ENCODE data around the gene C10orf120.

The C10orf120 gene

DNA sequence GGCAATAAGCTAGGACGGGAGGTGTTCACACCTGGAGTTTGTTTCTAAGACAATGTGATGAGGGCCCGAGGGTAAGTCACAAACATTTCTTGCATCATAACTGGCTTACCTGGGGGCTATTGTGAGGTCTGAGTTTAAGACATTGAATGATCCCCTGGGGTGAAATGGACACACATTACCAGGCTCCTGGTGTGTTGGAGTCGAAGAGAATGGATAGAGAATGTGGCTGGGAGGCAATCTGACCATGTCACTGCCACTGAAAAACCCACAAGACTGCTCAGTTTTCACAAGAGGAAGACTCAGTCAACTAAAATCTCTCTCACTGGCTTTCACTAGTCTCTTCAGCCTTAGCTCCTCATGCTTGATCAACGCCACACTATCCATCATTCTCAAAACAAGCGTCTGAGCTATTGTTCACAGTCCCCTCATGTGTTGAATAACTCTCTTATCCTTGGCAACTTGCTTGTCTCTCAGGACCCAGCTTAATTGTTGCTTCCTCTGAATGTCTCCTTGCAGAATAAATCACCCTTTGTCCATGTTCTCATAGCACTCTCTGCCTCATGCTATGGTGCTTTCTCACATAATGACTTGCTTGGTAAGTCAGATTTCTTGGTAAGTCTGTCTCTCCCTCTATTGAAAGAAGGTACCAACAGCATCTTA, at the start of gene C10orf120:
TSS of gene C10orf120 (minus strand) at position 51 of the 660 bp plus-strand sequence. CDS start 56 bp downstream, outside the sequence.
- DNase-seq (ENCODE audit: low read depth in 2 of 2, low spot score in 1 of 2) = no peak

DNA sequence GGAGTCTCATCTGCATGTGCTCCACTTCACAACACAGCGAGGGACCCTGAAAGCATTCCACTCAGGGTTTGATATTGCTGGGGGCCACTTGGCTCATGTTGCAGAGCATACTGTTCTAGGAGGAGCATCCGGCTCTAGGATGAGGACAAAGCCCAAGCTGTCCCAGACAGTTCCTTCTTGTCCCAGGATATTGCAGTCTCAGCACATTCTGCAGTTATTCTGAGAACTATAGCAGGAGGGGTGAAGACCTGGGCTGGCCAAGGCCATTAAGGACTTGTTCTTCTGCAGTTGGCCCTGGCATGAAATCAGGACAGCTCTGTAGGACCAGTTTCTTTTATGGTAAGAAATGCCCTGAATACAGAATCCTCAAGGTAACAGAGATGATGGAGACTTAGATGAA, 48.9 kb upstream of the C10orf120 start:
- DNase-seq (ENCODE audit: low read depth in 2 of 2, low spot score in 1 of 2) = no peak

DNA sequence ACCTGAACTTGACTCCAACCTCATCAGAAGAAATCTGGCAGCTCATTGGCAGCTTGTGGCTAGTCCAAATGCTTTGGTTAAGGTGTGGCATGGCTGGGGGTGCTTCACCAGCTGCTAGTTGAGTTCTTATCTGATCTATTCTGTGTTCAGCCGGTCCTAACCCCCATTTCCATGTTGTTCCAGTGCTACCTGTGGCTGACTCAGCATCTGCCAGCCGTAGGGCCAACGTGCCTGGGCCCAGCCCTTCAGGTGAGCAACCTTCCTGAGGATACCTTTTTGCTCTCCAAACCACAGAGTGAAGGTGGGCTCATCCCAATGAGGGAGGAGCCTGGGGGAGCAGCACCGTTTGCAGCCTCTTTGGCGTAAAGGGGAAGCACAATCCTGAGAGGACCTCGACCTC, 46.8 kb upstream of the C10orf120 start:
- DNase-seq (ENCODE audit: low read depth in 2 of 2, low spot score in 1 of 2) = no peak

DNA sequence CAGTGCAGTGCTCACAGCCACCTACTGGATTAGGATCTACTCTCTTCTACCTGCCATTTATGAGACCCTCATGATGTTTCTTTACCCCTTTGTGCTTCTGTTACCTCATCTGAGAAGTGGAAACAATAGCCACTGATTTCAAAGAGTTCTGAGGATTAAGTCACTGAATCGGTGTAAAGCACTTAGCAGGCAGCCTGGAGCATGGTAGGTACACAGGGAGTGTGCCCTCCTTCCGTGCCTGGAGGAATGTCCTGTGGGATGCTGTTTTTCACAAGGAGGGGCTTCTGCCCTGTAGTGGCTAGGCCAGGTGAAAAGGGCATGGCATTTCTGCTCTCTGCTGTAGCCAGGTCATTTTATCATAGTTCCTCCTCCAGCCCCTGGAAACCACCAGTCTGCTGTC, 44.6 kb upstream of the C10orf120 start:
- DNase-seq (ENCODE audit: low read depth in 2 of 2, low spot score in 1 of 2) = no peak

DNA sequence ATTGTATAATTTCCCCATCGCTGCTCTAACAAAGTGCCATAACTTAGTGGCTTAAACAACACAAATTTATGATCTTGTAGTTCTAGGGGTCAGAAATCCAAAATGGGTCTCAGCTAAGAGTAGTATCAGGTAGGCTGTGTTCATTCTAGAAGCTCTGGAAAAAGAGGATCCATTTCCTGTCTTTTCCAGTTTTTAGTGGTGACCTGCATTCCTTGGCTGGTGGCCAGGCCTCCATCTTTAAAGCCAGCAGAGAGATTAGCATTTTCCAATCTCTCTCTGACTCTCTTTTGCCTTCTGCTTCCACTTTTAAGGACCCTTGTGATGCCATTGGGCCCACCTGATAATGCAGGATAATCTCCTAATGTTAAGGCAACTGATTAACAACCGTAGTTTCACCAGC, 41.0 kb upstream of the C10orf120 start:
- DNase-seq (ENCODE audit: low read depth in 2 of 2, low spot score in 1 of 2) = no peak

DNA sequence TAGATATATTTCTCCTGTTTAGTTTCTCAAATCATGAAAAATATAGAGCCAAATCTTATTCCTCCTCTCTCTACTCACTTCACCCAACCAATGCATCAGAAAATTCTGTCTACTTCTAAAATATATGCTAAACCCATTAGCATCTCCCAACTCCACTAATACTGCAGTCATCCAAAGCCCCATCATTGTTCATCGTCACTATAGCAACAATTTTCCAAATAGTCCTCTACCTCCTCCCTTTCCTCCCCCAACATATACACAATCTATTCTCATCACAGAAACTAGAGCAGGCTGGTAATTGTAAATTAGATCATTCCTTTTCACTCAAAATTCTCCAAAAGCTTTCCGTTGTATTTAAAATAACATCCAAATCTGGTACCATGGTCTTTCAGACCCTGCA, 38.4 kb upstream of the C10orf120 start:
- DNase-seq (ENCODE audit: low read depth in 2 of 2, low spot score in 1 of 2) = no peak

DNA sequence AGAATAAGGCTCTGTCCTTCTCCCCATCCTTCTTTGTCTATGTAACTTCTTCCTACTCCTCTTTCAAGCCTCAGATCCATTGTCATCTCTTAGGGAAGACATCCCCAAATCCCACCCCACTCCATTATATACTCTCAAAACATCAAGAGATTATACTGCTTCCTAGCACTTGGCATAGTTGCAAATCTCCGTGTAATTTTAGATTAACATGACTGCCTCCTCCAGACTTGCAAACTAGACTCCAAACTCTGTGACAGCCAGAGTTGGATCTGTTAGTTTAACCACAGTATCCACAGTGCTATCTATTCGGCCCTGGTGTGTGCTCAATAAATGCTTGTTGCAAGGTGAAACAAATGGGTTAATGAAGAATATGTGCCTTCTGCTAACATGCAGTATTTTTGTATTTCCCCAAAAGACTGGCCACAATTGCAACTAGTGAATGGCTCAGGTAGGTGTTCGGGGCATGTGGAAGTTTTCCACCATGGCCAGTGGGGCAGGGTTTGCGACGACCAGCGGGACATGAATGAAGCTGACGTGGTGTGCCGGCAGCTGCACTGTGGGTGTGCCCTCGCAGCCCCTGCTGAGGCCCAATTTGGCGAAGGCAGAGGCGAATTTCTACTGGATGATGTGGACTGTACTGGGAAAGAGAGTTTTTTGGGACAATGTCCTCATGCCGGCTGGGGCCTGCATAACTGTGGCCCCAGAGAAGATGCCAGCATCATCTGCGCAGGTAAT, 34.5 kb upstream of the C10orf120 start:
- DNase-seq (ENCODE audit: low read depth in 2 of 2, low spot score in 1 of 2) = no peak

DNA sequence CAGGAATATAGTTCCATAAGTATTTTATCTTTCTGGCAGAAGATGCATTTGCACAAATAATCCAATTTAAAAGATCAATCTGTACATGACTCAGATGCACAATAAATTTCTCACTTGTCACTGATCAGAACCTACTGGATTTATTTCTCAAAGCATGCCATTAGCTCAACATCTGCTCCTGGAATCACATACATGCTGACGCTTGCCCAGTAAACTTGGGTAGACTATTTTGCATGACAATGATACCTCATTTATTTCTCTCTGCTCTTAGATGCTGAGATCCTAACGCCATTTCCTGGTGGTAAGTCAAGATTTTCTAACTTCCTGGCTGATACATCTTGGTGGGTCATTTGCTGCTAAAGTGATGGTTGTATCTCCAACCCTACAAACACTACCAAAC, 33.8 kb upstream of the C10orf120 start:
- DNase-seq (ENCODE audit: low read depth in 2 of 2, low spot score in 1 of 2) = no peak

DNA sequence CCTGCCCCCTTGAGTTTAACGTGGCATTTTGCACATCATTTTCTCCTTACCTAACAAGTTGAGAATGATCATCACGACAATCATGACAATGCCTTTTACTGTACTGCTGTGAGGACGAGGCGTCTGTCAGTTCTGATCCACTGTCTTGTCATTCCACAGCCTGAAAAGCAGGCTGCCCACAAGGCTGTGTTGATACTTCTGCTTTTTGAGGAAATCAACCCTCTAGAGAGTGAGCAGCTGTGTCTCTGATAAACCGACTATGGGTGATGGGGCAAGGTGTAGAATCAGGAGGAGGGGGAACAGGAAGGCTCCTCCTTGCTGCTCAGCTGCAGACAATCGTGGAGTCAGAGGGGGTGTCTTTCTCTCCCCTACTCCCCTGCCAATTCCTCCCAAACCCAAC, 30.6 kb upstream of the C10orf120 start:
- no peak for DNase-seq (ENCODE audit: low read depth in 2 of 2, low spot score in 1 of 2)

DNA sequence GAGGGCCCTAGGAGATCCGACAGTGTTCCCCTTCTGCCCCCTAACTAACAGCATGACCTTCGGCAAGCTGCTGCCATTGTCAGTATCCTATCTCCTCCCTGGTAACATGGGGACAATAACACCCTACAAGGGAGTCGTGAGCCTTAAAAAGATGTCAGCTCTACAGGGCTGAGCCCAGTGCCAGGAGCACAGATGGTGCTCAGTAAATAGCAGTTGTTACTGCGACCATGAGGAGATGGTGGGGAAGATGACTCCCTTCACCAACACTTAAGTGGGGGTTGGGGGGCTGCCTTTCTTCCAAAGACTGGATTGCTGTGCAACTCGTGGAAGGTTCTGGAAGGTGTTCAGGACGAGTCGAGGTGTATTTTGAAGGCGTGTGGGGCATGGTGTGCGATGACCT, 29.5 kb upstream of the C10orf120 start:
- no peak for DNase-seq (ENCODE audit: low read depth in 2 of 2, low spot score in 1 of 2)

DNA sequence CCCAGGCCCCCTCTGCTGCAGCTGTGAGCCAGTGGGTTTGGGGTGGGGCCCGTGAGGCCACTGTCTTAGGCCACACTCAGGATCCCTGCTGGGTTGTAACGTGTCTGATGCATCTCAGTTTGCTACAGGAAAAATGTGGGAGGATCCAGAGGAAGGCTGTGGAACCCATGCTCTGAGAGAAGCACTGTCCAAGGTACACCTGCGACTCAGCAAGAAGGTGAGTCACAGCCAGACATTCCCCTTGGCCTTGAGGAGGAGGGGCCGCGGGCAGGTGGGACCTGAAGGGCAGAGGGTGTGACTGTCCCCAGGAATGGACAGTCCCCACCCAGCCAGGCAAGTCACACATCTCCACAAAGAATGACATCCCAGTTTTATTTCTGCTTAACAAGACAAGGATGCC, 27.8 kb upstream of the C10orf120 start:
- no peak for DNase-seq (ENCODE audit: low read depth in 2 of 2, low spot score in 1 of 2)

DNA sequence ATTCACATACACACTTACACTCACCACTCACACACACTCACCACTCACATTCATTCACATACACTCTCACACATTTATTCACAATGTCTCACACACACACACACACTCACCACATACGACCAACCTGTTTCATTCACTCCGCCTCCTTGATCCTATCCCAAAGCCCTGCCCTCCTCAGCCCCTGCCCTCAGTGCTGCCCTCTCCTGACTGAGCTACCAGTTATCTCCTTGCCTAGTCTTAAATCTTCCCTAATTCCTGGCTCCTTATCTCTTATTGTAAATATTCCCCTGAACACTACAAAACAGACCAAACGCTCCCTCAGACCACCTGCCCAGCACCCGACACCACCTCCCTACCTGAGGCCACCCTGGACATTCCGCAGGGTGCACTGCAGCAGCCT, 26.1 kb upstream of the C10orf120 start:
- DNase-seq (ENCODE audit: low read depth in 2 of 2, low spot score in 1 of 2) = no peak

DNA sequence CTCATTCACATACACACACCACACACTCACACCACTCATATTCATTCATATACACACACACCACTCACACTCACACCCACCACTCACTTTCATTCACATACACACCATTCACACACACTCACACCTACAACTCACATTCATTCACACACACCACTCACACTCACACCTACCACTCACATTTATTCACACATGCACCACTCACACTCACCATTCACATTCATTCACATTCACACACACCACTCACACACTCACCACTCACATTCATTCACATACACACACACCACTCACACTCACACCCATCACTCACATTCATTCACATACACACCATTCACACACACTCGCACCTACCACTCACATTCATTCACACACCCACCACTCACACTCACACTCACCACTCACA, 25.4 kb upstream of the C10orf120 start:
- DNase-seq (ENCODE audit: low read depth in 2 of 2, low spot score in 1 of 2) = no peak

DNA sequence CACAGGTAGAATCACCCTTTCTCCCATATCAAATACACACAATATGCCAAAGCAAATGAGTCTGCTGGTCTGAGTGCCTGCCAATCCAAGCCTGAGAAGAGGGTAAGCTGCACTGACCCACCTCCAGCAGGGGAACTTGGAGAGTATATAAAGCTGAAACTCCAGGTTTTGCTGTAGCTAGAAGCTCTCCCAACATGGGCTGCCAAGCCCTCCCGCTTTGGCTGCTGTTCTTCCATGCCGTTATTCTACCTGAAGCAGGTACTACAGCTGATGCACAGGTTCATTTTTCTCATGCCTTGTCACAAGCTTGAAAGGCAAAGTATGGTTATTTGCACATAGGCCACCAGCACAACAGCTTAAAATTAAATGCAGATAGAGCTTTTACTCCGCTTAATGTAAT, 21.5 kb upstream of the C10orf120 start:
- no peak for DNase-seq (ENCODE audit: low read depth in 2 of 2, low spot score in 1 of 2)

DNA sequence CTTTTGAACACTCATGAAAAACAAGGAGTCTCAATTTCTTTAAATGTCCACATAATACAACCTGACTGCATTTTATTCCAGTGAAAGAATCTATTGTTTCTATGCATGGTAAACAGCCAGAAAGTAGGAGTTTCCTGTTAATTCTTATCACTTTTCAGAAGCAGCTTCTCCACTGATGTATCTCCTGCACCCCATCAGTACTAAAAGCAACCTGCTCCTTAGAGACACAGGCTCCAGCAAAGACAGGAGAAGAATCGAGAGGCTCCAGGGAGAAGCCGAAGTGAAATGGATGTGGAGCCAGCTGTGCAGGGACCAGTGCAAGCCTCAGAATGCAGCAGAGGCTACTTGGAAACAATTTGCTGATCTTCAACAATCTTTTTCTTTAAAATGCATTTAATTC, 16.4 kb upstream of the C10orf120 start:
- no peak for DNase-seq (ENCODE audit: low read depth in 2 of 2, low spot score in 1 of 2)

DNA sequence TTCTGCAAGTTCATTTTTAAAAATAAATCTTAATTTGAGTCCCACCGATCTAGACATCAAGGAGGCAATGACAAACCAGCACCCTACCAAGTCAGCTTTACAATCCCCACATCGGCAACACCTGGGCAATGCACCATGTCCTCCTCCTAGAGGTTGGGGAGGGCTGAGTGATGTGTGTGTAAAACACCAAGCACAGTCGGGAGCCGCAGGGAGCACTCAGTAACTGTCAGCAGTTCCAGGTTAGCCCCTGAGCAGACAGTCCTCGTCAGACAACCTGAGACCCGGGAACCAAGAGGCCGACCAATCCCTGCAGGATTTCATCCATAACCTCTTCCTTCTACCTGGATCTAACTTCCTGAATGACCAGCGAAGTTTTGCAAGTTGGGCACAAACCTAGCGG, 15.9 kb upstream of the C10orf120 start:
- no peak for DNase-seq (ENCODE audit: low read depth in 2 of 2, low spot score in 1 of 2)

DNA sequence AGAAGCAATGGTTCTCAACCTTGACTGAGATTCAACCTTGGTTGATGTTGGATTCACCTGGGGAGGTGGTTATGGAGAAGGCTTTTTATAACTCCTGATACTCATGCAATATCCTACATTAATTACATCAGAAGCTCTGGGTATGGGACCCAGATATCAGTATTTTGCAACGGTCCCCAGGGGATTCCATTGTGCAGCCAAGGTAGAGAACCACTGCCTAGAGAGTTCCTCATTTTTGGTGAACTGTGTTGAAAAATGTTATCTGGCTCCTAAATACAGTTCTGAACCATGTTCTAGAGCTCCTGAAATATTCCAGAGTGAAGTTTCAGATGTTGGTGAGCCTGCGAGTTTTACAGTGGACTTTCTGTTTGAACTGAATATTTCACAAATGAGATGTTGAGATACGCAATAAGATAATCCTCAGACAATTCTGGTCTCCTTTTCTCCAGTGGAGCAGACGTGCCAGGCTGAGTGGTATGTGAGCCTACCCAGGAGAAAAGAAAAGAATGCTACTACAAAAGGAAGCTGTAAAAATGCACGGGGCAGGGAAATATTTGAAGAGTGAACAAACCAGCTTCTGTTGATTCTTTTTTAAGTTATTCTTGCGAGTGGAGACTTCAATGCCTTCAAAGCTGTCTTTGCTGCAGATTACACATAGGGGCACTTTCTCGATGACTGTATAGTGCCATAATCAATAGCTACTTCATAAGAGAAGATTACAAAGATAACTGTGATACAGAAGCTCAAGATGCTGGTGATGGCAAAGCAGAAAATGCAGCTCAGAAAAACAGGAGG, 13.6 kb upstream of the C10orf120 start:
- no peak for DNase-seq (ENCODE audit: low read depth in 2 of 2, low spot score in 1 of 2)

DNA sequence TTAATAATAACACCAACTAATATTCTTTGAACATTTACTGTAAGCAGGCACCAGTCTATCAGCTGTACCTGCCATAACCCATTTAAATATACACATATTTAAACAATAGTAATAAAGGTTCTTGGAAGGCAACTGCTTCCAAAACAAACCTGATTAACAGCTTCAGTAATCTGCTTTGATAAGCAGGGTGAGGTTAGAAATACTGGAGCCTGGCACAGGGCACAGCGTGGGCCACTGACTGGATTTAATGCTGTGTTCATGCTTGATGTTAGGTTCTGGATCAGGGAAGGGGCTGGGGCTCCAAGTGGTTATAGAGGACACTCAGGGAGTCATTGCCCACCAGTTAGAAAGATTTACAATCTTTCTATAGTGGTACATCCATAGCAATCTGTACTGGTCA, 10.9 kb upstream of the C10orf120 start:
- no peak for DNase-seq (ENCODE audit: low read depth in 2 of 2, low spot score in 1 of 2)

DNA sequence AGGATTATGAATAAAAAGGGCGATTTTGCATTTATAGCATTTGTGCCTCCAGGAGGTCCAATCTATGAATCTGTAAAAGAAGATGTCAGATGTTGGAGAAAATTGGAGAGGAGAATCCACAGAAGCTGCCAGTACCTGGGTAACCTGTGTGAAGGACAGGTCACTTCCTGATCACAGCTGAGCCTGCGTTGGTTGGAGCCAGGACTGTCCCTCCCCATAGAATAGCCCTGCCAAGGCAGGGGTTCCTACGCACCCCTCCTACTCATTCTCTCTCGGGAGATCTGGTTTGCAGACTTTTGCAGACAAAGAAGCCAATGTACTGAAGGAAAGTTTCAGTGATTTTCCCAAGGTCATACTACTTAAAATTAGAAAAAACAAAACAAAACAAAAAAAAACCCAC, 10.3 kb upstream of the C10orf120 start:
- DNase-seq (ENCODE audit: low read depth in 2 of 2, low spot score in 1 of 2) = no peak

DNA sequence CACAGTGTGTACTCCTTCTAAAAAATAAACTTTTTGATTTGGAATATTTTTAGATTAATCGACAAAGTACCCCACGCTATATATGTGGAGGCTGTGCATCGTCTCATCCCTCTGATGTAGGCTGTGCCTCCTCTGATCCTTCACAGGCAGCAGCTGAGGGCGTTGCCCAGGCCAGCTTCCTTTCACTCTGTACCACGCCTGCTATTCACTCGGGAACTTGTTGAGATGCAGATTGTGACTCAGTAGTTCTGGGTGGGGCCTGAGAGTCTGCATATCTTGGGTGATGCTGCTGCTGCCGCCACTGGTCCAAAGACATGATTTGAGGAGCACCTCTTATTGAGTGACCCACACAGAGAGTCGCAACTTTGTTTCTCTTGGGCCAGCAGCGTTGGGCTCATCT, 7.9 kb upstream of the C10orf120 start:
- DNase-seq (ENCODE audit: low read depth in 2 of 2, low spot score in 1 of 2) = no peak

DNA sequence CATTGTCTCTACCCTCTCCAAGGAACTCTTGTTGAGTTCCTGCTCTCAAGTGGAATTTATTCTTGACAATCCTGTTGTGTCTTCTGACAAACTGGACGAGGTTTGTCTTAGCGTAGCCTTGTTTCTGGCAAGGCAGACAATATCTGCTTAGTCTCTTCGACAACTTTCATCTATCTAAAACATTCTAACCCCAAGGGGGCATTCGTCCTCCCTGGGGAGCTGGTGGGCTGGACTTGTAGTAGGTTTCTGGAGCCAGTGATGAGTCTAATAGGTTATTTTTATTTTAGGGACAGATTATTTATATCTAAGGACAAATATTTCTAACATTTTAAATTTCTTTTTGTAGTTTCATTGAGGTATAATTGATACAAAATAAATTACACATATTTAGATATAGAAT, 7.3 kb upstream of the C10orf120 start:
- no peak for DNase-seq (ENCODE audit: low read depth in 2 of 2, low spot score in 1 of 2)

DNA sequence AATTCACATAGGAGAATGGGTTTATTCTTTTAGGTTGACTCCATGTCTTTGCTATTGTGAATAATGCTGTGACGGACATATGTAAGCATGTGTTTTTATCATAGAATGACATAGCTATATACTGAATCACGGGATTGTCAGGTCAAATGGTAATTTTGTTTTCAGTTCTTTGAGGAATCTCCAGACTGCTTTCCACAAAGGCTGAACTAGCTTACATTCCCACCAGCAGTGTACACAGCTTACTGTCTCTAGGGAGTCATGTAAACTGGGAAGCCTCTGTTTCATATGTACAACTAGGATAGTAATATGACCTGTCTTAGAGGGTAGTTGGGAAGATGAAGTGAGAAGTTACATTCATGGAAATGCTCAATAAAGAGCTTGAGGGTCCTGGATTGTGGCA, 6.8 kb upstream of the C10orf120 start:
- no peak for DNase-seq (ENCODE audit: low read depth in 2 of 2, low spot score in 1 of 2)

Measured in stimulated activated CD8-positive, alpha-beta memory T cell treated with anti-CD3 and anti-CD28 coated beads, Interleukin-4, amount 100 ng/mL, for 4 hours (primary cell).